Lower leg skin (tissue), 4 donors: ENCODE results near the gene GLOD5. TPM values are rescaled to one million over a fixed set of nuclear protein-coding genes. Genes with fewer than 3 reads are reported as not detected.

Experiments used
- DNase-seq, 2 donors: peaks; one replicate each; pipeline ENCODE4 v3.0.0-alpha.2; 2019; ENCODE audit warnings: low spot score in 2 of 2
- H3K4me3 ChIP-seq: fragments of 200-600 bp; sonication (generic); 2 replicates; pipeline ENCODE4 v1.5.1; 2017; ENCODE audit warnings: mild to moderate bottlenecking, low read depth; ENCODE audit not compliant: poor library complexity, severe bottlenecking
- POLR2A ChIP-seq, 2 donors: fragments of 450-650 bp; IDR thresholded peaks; one replicate each; pipeline ENCODE4 v1.6.1; 2016 to 2017; ENCODE audit warnings: antibody characterized with exemption in 2 of 2, mild to moderate bottlenecking in 1 of 2, moderate library complexity in 1 of 2
- whole genome bisulfite sequencing, 2 donors: methylation state at CpG; one replicate each; pipeline ENCODE4 v1.1.5; 2018; 5-methylcytosine and 5-hydroxymethylcytosine counted together
- intact Hi-C: fragments of 100-400 bp; cut with DNase I; formaldehyde crosslinking; loops from one replicate; pipeline ENCODE4 v1.15.0; 2023; ENCODE audit warnings: low total_unique reads
- total RNA-seq, 4 donors: library from RNA; depleted of rRNA; stranded (reverse); fragments of >200 nt; gene quantifications; one replicate each; pipeline ENCODE4 v1.1.0, GENCODE V29; 2016
- TF ChIP-seq, protein P1 (sequence below), 3 donors: fragments of 450-650 bp; IDR thresholded peaks; one replicate each; pipeline ENCODE4 v1.5.1; 2016; ENCODE audit warnings: antibody characterized with exemption in 3 of 3, mild to moderate bottlenecking in 3 of 3, moderate library complexity in 2 of 3

The GLOD5 gene
- total RNA-seq, 4 donors from 2014 or later, result not detected

DNA sequence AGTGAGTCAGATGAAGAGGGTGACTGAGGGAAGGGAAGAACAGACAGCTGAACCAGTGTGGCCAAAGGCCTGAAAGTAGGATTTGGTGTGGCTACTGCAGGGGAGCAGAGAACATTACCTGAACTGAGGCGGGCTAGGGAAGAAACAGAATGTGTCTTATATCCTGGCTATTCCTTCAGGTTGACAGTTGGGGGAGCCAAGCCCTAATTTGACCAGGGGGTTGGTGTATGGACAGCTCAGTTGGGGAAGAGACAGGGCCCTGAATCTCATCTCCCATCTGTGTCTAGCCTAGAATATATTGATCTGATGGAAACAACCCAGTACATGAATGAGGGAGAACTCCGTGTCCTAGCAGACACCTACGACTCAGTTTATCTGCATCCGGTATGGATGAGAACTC, 44.5 kb downstream of the GLOD5 start:
- WGBS, 2 donors, result 86% methylated on average over 1 to 4 of the region's 4 CpGs
- H3K4me3 ChIP-seq, result no peak overlapping the region
- intact Hi-C loops, result no loop called here
- DNase-seq, result no peak
- no peak for TF ChIP-seq POLR2A (IDR thresholded peaks at IDR 0.05)
- TF ChIP-seq, protein P1, sequence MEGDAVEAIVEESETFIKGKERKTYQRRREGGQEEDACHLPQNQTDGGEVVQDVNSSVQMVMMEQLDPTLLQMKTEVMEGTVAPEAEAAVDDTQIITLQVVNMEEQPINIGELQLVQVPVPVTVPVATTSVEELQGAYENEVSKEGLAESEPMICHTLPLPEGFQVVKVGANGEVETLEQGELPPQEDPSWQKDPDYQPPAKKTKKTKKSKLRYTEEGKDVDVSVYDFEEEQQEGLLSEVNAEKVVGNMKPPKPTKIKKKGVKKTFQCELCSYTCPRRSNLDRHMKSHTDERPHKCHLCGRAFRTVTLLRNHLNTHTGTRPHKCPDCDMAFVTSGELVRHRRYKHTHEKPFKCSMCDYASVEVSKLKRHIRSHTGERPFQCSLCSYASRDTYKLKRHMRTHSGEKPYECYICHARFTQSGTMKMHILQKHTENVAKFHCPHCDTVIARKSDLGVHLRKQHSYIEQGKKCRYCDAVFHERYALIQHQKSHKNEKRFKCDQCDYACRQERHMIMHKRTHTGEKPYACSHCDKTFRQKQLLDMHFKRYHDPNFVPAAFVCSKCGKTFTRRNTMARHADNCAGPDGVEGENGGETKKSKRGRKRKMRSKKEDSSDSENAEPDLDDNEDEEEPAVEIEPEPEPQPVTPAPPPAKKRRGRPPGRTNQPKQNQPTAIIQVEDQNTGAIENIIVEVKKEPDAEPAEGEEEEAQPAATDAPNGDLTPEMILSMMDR (IDR thresholded peaks at IDR 0.05), result no peak

DNA sequence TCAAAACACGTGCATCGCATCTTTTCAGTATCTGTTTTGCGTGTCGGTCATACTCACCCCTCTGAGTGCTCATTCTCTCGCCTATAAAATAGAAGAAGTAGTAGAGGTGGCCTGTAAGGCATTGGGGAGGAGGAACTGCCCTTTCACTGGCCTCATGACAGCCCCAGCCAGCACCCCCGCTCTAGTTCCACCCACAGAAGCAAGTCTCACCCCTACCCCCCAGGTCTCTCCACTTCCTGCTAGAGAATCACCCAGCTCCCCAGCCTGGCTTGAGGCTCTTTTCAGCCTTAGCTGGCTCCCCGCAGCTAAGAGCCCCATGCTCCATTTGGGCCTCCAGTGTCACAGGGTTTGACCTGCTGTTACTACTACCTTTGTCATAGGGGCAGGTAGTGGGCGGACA, 52.1 kb downstream of the GLOD5 start:
- intact Hi-C loops, result no loop called here
- no peak for TF ChIP-seq POLR2A (IDR thresholded peaks at IDR 0.05)
- TF ChIP-seq, protein P1 (IDR thresholded peaks at IDR 0.05), result no peak
- 90 to 92% methylated on average over 7 to 8 of the region's 8 CpGs for WGBS, 2 donors
- no peak overlapping the region for H3K4me3 ChIP-seq
- no peak for DNase-seq

- intact Hi-C loops, result no loop called here
- DNase-seq, result no peak
- TF ChIP-seq, protein P1 (IDR thresholded peaks at IDR 0.05), result no peak
- no peak for TF ChIP-seq POLR2A (IDR thresholded peaks at IDR 0.05)
- H3K4me3 ChIP-seq, result no peak overlapping the region
- WGBS, 2 donors, result 77 to 84% methylated on average over 7 to 8 of the region's 8 CpGs
Observed at GRCh38 chrX:48814722-48815121, 53.2 kb downstream of the GLOD5 start.

GRCh38 chrX:48815266-48815665, 53.7 kb downstream of the GLOD5 start:
- TF ChIP-seq POLR2A (IDR thresholded peaks at IDR 0.05), result no peak
- TF ChIP-seq, protein P1 (IDR thresholded peaks at IDR 0.05), result no peak
- H3K4me3 ChIP-seq, result no peak overlapping the region
- DNase-seq, result no peak
- intact Hi-C loops, result no loop called here
- WGBS, 2 donors, result 89 to 91% methylated on average over 7 to 8 of the region's 8 CpGs

DNA sequence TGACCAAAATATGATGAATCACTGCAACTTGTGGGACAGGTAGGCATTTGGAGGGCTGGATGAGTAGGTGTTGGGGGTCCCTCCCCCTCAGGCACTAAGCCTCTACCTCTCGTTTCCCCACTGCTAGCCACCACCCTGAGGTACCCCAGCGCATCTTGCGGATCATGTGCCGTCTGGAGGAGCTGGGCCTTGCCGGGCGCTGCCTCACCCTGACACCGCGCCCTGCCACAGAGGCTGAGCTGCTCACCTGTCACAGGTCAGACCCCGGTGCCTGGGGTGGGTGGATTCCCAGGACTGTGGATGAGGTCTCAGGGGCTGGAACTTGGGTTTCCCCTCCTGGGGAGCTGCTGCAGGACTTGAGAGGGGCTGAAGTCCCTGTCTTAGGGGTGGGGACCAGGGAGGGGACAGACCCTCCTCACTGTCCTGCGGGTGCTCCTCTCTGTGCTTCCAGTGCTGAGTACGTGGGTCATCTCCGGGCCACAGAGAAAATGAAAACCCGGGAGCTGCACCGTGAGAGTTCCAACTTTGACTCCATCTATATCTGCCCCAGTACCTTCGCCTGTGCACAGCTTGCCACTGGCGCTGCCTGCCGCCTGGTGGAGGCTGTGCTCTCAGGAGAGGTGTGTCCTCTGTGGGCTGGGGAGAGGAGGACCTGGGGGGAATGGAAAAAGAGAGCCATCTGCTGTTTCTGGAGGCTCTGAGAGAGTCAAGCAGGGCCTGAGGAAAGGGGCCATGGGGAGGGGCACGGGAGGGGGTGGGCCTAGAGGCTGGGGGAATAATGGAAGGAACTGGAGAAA, 54.7 kb downstream of the GLOD5 start:
- WGBS, 2 donors, result 90 to 100% methylated on average over 11 to 18 of the region's 18 CpGs
- intact Hi-C loops, result no loop called here
- H3K4me3 ChIP-seq, result no peak overlapping the region

More for the DNA sequence above, 54.7 kb downstream of the GLOD5 start:
- TF ChIP-seq POLR2A (IDR thresholded peaks at IDR 0.05), result no peak
- TF ChIP-seq, protein P1 (IDR thresholded peaks at IDR 0.05), result no peak
- no peak for DNase-seq
